Esophagus muscularis mucosa (tissue), 4 donors: ENCODE data around the gene CRYGB. TPM values are rescaled to one million over a fixed set of nuclear protein-coding genes. Genes with fewer than 3 reads are reported as not detected.
"Not testable (repeated sequence)": the region's sequence is repeated elsewhere in the genome, so short reads cannot be mapped to it uniquely, and the experiment has no call there.

ENCODE experiments used
- DNase-seq: peaks from one replicate; pipeline ENCODE4 v3.0.0-alpha.2; 2017; ENCODE audit errors: extremely low spot score
- H3K27ac ChIP-seq, 4 donors: fragments of 200-600 bp; sonication (generic); replicated peaks in 1 of 4; 1 replicate in 3 of 4; 2 replicates in 1 of 4; pipeline ENCODE4 v1.5.1; 2016 to 2019; ENCODE audit warnings: mild to moderate bottlenecking in 1 of 4
- H3K27me3 ChIP-seq, 4 donors: fragments of 200-600 bp; sonication (generic); one replicate each; pipeline versions ENCODE4 v1.5.1 to v1.6.0; 2016 to 2019
- H3K36me3 ChIP-seq, 4 donors: fragments of 200-600 bp; sonication (generic); one replicate each; pipeline ENCODE4 v1.5.1; 2016 to 2019
- H3K4me1 ChIP-seq, 4 donors: fragments of 200-600 bp; sonication (generic); one replicate each; pipeline ENCODE4 v1.5.1; 2016 to 2019
- H3K4me3 ChIP-seq, 4 donors: fragments of 200-600 bp; sonication (generic); 1 replicate in 2 of 4; 2 replicates in 2 of 4; pipeline ENCODE4 v1.5.1; 2016 to 2019; ENCODE audit warnings: mild to moderate bottlenecking in 4 of 4, moderate library complexity in 1 of 4
- H3K9me3 ChIP-seq, 4 donors: fragments of 200-600 bp; sonication (generic); 1 replicate in 3 of 4; 2 replicates in 1 of 4; pipeline ENCODE4 v1.5.1; 2016 to 2019
- EP300 ChIP-seq: sonication (generic); formaldehyde crosslinking; IDR thresholded peaks from one replicate; pipeline ENCODE4 v1.6.1; 2017; ENCODE audit warnings: antibody characterized with exemption
- POLR2A ChIP-seq: fragments of 450-650 bp; IDR thresholded peaks from one replicate; pipeline ENCODE4 v1.6.1; 2017; ENCODE audit warnings: antibody characterized with exemption, moderate library complexity, mild to moderate bottlenecking, low read depth
- POLR2AphosphoS5 ChIP-seq, 2 donors: sonication (generic); formaldehyde crosslinking; IDR thresholded peaks; one replicate each; pipeline ENCODE4 v1.6.1; 2017; ENCODE audit warnings: antibody characterized with exemption in 2 of 2
- WGBS: methylation state at CpG from one replicate; pipeline ENCODE4 v1.1.5; 2018; 5-methylcytosine and 5-hydroxymethylcytosine counted together
- intact Hi-C: fragments of 100-400 bp; cut with DNase I; formaldehyde crosslinking; loops from one replicate; pipeline ENCODE4 v1.15.1; 2023
- total RNA-seq, 4 donors: library from RNA; depleted of rRNA; stranded (reverse); fragments of >200 nt; gene quantifications; one replicate each; pipeline versions ENCODE4 v1.1.0 to v1.2.1, GENCODE V29; 2016
- TF ChIP-seq, protein P1 (sequence below), 3 experiments: fragments of 200-600 bp in 2 of 3; fragments of 450-650 bp in 1 of 3; sonication (generic) in 2 of 3; IDR thresholded peaks; one replicate each; pipeline ENCODE4 v1.5.1; 2017 to 2019; ENCODE audit warnings: antibody characterized with exemption in 3 of 3, mild to moderate bottlenecking in 2 of 3, moderate library complexity in 1 of 3

CRYGB gene
- total RNA-seq, 4 donors from 2014 or later = not detected

DNA sequence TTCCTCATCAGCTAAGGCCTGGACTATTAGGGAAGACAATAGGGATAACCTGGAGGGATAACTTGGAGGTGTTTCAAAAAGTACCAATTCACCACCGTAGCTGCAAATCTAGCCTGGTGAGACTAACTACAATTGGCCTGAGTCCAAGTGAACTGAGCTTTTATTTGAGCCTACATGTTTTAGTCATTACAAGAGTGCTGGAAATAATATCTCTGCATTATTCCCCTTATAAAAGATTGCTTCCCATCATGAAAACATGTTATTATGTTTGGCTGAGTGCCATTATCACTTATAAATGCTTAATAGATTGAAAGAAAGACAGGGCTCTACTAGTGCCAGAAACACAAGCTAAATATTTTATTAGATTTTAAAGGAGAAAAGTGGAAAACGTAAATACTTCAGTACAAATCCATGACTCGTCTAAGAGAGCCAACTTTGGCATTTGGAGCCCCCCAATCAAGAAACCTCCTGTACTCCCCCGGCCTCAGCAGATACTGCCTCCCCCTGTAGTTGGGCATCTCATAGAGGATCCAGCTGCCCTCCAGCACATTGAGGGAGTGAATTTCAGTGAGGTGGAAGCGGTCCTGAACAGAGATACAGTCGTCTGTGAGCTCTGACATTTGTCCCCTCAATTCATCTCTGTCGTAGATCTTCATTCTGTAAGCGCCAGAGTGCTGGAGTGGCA is 3.6 kb downstream of the CRYGB start:
- Histone ChIP-seq H3K36me3 (no peaks in the 10 kb centered on the region), H3K27ac (no peak overlapping the region), H3K27me3 (no peaks in the 10 kb centered on the region), H3K4me1 (peaks cover 0 to 1% (median 0%) of the 10 kb centered on the region in 4 donors), H3K9me3 (no peaks in the 10 kb centered on the region), H3K4me3 (no peak overlapping the region)
- TF ChIP-seq, protein P1, sequence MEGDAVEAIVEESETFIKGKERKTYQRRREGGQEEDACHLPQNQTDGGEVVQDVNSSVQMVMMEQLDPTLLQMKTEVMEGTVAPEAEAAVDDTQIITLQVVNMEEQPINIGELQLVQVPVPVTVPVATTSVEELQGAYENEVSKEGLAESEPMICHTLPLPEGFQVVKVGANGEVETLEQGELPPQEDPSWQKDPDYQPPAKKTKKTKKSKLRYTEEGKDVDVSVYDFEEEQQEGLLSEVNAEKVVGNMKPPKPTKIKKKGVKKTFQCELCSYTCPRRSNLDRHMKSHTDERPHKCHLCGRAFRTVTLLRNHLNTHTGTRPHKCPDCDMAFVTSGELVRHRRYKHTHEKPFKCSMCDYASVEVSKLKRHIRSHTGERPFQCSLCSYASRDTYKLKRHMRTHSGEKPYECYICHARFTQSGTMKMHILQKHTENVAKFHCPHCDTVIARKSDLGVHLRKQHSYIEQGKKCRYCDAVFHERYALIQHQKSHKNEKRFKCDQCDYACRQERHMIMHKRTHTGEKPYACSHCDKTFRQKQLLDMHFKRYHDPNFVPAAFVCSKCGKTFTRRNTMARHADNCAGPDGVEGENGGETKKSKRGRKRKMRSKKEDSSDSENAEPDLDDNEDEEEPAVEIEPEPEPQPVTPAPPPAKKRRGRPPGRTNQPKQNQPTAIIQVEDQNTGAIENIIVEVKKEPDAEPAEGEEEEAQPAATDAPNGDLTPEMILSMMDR (IDR thresholded peaks at IDR 0.05) = no peak
- no peak for TF ChIP-seq POLR2AphosphoS5 (IDR thresholded peaks at IDR 0.05)
- no peak for TF ChIP-seq POLR2A
- no peak for TF ChIP-seq EP300
- intact Hi-C loops = no loop called here
- WGBS = 27% methylated on average over 8 of the region's 8 CpGs
- no peak for DNase-seq

DNA sequence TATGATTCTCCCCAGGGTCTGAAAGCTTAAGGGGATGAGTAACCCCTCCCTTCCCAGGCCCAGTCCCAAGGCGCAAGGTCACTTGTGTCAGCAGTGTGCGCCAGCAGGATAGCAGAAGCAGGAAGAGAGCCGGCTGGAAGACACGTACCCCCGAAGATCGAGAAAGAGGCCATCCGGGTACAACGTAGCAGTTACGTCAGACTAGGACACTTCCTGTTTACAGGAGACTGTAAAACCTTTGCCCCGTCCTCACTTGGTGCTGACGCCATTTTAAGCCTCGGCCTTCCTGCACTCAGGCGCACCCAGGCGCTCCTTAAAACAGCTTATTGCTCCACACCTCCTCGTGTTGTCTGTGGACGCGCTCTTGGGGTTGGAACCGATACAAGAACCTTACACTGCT is 6.5 kb downstream of the CRYGB start:
- no peak for DNase-seq
- intact Hi-C loops = no loop called here

DNA sequence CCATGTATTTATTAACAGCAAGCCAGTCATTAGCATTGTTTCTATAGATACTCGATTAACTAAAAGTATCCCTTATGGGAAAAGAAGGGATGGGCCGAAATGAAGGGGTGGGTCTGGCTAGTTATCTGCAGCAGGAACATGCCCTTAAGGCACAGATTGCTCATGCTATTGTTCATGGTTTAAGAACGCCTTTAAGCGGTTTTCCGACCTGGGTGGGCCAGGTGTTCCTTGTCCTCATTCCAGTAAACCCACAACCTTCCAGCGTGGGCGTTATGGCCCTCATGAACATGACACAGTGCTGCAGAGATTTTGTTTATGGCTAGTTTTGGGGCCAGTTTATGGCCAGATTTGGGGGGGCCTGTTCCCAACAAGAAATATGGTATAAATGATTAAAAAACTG is 7.6 kb downstream of the CRYGB start:
- H3K27me3 ChIP-seq, intact Hi-C loops, H3K4me3 ChIP-seq, H3K36me3 ChIP-seq, H3K9me3 ChIP-seq, H3K27ac ChIP-seq, DNase-seq: not testable (repeated sequence)
- 93% methylated on average over 7 of the region's 7 CpGs for WGBS
- peaks cover 0 to 22% (median 19%) of the 10 kb centered on the region in 4 donors for H3K4me1 ChIP-seq

More for the DNA sequence above, 6.5 kb downstream of the CRYGB start:
- H3K9me3 ChIP-seq = no peaks in the 10 kb centered on the region
- 91% methylated on average over 18 of the region's 18 CpGs for WGBS
- H3K36me3 ChIP-seq = no peaks in the 10 kb centered on the region
- peaks cover 0 to 22% (median 19%) of the 10 kb centered on the region in 4 donors for H3K4me1 ChIP-seq
- no peaks in the 10 kb centered on the region for H3K27me3 ChIP-seq
- no peak overlapping the region for H3K4me3 ChIP-seq
- TF ChIP-seq POLR2A (no peak), EP300 (no peak), POLR2AphosphoS5 (IDR thresholded peaks at IDR 0.05) (no peak)
- TF ChIP-seq, protein P1 (IDR thresholded peaks at IDR 0.05) = no peak
- no peak overlapping the region for H3K27ac ChIP-seq

DNA sequence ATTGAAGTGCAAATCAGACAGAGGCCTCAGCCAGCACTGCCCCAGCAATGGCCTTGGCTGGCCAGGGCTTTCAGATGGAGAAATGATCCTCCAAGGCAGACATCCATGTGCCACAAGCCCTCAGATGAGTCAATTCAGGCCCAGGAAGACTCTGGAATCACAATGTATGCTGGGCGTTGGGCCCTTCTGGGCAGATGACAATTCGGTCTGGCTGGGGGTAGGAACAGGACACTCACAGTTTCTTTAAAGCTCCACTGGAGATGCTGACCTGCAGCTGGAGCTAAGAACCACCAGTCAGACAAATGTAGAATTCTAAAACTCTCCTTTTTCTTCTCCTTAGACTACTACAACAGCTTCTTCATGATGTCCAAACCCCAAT is 9.3 kb downstream of the CRYGB start:
- DNase-seq = no peak
- no peaks in the 10 kb centered on the region for H3K9me3 ChIP-seq
- H3K27ac ChIP-seq = peak overlapping the region in 2 of 4 donors; percentile 27 to 48
- no peaks in the 10 kb centered on the region for H3K36me3 ChIP-seq
- H3K4me1 ChIP-seq = peaks cover 0 to 22% (median 19%) of the 10 kb centered on the region in 4 donors
- intact Hi-C loops = no loop called here
- TF ChIP-seq, protein P1 (IDR thresholded peaks at IDR 0.05) = no peak
- no peak for TF ChIP-seq POLR2A
- no peak for TF ChIP-seq POLR2AphosphoS5 (IDR thresholded peaks at IDR 0.05)
- TF ChIP-seq EP300 = no peak
- no peaks in the 10 kb centered on the region for H3K27me3 ChIP-seq
- no peak overlapping the region for H3K4me3 ChIP-seq
- WGBS = no CpG with 5 or more reads among the region's 2 CpGs

DNA sequence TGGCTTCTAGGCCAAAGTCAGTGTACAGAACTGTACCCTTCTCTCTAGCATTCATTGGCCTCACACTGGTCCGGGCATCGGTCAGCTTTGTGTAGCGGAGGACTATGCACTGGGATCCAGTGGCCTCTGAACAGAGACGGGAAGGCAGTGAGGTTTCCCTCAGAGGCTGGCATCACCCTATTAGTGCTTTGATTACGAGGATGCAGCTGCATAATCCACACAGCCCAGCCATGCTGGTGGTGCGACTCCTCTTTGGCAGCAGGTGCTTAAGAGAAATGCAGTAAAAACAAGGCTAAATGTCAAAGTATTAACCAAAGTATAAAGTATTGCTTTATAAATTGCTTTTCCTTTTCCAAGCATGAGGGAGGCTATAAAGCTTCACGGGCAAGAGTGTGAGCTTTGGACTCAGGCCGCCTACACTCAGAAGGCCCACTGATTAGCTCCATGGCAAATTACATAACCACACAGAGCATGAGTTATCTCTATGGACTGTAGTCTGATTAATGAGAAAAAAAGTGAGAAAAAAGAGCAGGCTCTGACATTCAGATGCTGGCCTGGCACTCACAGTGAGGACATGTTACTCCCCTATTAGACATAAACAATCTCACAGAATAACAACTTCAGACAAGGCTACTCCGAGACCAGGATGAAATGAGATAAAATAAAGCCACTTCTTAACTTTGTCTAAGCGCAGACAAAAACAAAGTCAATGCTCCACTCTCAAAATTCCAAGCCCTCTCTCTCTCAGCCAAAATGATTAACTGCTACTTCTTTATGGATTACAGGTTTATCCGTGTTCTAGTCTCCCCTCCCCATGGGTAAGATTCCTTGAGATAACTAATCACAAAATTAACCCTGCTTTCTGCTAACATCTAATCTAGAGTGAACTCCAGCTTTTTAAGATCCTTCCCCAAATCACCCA is 9.9 kb downstream of the CRYGB start:
- Histone ChIP-seq H3K4me3 (no peak overlapping the region), H3K27ac (peak overlapping the region in 2 of 4 donors; percentile 27 to 48), H3K36me3 (no peaks in the 10 kb centered on the region), H3K9me3 (no peaks in the 10 kb centered on the region), H3K4me1 (peaks cover 0 to 22% (median 19%) of the 10 kb centered on the region in 4 donors), H3K27me3 (no peaks in the 10 kb centered on the region)
- DNase-seq = no peak
- intact Hi-C loops = no loop called here
- TF ChIP-seq, protein P1 (IDR thresholded peaks at IDR 0.05) = no peak
- WGBS = 57% methylated on average over 11 of the region's 11 CpGs
